ENCODE measurements around the gene INPP4A.

Gene INPP4A

DNA sequence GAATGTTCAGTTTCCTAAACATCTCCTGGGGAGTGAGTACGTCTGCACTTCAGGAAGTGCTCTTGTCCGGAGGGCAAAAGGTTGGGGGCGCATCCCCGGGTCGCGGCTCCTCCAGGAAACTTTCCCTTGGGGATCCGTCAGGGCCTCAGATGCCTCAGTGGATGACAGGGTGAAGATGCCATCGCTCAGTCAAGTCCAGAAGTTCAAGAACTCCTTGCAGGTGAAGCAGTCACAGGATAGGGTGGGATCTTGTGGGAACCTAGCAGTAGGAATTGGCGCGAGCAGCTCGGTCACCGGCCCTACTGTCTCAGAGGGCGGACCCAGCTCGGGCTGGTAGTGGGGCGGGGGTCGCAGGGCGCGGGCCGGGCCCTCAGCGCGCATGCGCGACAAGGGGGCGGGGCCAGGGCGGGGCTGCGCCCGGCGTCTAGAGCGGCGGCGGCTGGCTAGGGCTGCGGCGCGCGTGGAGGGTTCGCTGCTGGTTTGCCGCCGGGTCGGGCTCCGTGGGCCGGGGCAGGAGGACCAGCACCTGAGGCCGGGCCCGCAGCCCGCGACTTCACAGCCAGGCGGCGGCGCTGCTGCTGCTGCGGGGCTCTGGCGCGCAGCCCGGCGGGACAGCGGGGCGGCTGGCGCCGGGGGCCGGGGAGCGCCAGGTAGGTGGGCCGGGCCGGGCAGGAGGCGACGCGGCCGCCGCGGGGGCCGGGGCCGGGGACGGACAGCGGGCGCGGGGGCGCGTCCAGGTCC, at the start of gene INPP4A:
INPP4A (plus strand) TSS at position 423 of the 741 bp plus-strand sequence. CDS start 75,191 bp downstream, outside the sequence.
- peak within 1 kb of the TSS; percentile 79 for H3K4me3 ChIP-seq (ENCODE audit: low read depth, low read length)
- TF ChIP-seq, protein P1, sequence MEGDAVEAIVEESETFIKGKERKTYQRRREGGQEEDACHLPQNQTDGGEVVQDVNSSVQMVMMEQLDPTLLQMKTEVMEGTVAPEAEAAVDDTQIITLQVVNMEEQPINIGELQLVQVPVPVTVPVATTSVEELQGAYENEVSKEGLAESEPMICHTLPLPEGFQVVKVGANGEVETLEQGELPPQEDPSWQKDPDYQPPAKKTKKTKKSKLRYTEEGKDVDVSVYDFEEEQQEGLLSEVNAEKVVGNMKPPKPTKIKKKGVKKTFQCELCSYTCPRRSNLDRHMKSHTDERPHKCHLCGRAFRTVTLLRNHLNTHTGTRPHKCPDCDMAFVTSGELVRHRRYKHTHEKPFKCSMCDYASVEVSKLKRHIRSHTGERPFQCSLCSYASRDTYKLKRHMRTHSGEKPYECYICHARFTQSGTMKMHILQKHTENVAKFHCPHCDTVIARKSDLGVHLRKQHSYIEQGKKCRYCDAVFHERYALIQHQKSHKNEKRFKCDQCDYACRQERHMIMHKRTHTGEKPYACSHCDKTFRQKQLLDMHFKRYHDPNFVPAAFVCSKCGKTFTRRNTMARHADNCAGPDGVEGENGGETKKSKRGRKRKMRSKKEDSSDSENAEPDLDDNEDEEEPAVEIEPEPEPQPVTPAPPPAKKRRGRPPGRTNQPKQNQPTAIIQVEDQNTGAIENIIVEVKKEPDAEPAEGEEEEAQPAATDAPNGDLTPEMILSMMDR (IDR thresholded peaks at IDR 0.05; ENCODE audit: low read depth, low read length): no peak

DNA sequence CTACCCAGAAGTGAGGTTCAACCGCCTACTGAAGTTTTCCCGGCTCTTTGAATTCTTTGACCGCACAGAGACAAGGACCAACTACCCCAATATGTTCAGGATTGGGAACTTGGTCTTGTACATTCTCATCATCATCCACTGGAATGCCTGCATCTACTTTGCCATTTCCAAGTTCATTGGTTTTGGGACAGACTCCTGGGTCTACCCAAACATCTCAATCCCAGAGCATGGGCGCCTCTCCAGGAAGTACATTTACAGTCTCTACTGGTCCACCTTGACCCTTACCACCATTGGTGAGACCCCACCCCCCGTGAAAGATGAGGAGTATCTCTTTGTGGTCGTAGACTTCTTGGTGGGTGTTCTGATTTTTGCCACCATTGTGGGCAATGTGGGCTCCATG, 48.7 kb upstream of the INPP4A start:
- TF ChIP-seq, protein P1 (IDR thresholded peaks at IDR 0.05; ENCODE audit: low read depth, low read length): no peak
- H3K4me3 ChIP-seq (ENCODE audit: low read depth, low read length): no peak overlapping the region

DNA sequence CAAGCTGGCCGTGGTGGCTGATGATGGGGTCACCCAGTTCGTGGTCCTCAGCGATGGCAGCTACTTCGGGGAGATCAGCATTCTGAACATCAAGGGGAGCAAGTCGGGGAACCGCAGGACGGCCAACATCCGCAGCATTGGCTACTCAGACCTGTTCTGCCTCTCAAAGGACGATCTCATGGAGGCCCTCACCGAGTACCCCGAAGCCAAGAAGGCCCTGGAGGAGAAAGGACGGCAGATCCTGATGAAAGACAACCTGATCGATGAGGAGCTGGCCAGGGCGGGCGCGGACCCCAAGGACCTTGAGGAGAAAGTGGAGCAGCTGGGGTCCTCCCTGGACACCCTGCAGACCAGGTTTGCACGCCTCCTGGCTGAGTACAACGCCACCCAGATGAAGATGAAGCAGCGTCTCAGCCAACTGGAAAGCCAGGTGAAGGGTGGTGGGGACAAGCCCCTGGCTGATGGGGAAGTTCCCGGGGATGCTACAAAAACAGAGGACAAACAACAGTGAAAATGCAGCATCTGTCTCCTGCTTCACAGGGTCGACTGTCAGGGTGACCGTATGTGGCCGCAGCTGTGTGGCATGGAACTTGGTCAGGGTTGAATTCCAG, 47.8 kb upstream of the INPP4A start:
- TF ChIP-seq, protein P1 (IDR thresholded peaks at IDR 0.05; ENCODE audit: low read depth, low read length): no peak
- no peak overlapping the region for H3K4me3 ChIP-seq (ENCODE audit: low read depth, low read length)

DNA sequence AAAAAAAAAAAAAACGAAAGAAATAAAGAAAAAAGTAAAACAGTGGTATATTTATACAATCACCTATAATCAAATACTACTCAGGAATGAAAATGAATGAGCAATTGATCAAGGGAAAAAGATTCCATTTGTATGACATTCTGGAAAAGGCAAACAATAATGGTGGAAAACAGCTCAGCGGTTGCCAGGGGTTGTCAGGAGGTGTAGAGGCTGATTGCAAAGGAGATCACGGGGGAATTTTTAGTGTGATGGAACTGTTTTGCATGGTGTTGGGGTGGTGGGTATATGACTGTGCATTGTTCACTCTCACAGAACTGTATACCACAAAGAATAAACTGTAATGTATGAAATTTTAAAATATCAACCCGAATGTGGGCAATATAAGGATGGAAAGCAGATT, 45.5 kb upstream of the INPP4A start:
- TF ChIP-seq, protein P1 (IDR thresholded peaks at IDR 0.05; ENCODE audit: low read depth, low read length): no peak
- H3K4me3 ChIP-seq (ENCODE audit: low read depth, low read length): no peak overlapping the region

DNA sequence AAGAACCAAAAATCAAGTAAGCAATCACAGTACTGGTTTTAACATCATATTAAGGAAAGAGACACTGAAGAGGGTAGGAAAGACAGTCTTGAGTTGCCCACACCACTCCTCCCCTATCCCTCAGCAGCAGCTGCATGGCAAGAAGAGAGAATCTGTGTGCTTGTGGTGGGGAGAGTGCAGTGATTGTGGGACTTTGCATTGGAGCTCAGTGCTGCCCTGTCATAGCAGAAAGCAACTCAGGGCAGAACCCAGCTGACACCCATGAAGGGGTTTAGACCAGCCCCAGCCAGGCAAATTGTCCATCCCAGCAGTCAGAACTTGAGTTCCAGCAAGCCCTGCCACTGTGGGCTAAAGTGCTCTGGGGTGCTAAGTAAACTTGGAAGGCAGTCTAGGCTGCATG, 40.8 kb upstream of the INPP4A start:
- TF ChIP-seq, protein P1 (IDR thresholded peaks at IDR 0.05; ENCODE audit: low read depth, low read length): no peak
- H3K4me3 ChIP-seq (ENCODE audit: low read depth, low read length): no peak overlapping the region

DNA sequence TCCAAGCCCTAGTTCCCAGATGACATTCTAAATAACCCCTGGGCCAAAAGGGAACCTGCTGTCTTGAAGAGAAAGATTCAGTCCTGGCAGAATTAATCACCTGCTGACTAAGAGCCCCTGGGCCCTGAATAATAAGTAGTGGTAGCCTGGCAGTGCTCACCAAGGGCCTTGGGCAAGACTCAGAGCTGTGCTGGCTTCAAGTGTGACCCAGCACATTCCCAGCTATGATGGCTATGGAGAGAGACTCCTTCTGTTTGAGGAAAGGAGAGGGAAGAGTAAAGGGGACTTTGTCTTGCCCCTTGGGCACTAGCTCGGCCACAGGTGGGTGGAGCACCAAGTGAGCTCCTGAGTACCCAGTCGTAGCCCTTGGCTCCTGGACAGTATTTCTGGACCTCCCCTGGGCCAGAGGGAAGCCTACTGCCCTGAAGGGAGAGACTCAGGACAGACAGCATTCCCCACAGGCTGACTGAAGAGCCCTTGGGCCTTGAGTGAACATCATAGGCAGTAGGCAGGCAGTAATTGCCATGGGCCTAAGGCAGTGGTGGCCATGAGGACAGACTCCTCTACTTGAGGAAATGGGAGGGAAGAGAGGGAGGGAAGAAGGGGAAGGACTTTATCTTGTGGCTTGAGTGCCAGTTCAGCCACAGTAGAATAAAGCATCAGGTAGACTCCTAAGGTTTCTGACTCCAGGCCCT, 40.0 kb upstream of the INPP4A start:
- TF ChIP-seq, protein P1 (IDR thresholded peaks at IDR 0.05; ENCODE audit: low read depth, low read length): no peak
- H3K4me3 ChIP-seq (ENCODE audit: low read depth, low read length): no peak overlapping the region

DNA sequence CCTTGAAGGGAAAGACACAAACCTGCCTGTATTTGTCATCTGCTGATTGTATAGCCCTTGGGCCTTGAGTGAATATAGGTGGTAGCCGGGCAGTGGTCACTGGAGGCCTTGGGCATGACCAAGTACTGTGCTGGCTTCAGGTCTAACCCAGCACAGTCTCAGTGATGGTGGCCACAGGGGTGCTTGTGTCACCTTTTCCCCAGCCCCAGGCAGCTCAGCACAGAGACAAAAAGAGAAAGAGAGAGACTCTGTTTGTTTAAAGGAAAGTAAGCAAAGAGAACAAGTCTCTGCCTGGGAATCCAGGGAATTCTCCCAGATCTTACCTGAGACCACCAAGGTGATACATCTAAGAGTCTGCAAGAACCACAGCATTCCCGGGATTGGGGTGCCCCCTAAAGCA, 39.4 kb upstream of the INPP4A start:
- H3K4me3 ChIP-seq (ENCODE audit: low read depth, low read length): no peak overlapping the region
- TF ChIP-seq, protein P1 (IDR thresholded peaks at IDR 0.05; ENCODE audit: low read depth, low read length): no peak

All from WI38 (cell line).